Fibroblast of peridontal ligament (primary cell): ENCODE results near the gene COL4A1.

ENCODE experiments used
- DNase-seq: peaks from one replicate; pipeline ENCODE4 v3.0.0-alpha.2; 2010; ENCODE audit errors: extremely low read depth

COL4A1 gene

DNA sequence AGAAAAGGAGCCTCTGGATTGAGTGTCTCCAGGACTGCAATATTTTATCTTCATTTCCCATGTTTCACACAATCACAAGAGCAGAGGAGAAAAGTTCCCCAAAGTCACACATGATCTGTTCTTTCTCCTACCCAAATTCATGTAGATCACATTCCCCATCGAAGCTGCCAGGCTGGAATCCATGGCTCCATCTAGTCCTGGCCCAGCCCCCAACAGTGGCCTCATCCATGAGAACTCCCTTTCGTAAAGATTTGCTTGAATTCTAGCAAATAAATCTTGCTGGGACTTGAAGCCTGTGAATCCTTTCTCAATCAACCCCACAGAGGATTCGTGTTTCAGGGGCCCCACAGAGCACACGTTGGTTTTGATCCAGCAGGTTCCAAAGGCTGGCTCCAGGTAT lies 109.5 kb downstream of the COL4A1 start:
- no peak for DNase-seq

DNA sequence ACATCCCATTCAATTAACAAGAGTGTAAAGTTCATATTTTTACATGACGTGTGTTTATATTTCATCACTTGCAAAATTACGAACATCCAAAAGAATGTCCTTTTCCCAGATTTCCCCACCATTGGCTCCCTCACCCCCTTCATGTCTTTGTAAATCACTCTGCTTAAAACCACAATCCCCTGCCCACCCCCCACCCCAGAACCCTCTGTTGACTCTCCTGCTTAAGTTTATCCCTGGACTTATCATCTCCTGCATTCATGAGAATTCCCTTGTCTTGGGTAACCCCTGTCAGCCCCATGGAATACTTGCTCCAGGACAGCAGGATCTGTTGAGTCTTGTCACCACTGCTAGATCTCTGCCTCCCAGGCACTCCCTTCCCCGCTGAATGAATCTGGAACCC lies 109.9 kb downstream of the COL4A1 start:
- peak; percentile 29 for DNase-seq

DNA sequence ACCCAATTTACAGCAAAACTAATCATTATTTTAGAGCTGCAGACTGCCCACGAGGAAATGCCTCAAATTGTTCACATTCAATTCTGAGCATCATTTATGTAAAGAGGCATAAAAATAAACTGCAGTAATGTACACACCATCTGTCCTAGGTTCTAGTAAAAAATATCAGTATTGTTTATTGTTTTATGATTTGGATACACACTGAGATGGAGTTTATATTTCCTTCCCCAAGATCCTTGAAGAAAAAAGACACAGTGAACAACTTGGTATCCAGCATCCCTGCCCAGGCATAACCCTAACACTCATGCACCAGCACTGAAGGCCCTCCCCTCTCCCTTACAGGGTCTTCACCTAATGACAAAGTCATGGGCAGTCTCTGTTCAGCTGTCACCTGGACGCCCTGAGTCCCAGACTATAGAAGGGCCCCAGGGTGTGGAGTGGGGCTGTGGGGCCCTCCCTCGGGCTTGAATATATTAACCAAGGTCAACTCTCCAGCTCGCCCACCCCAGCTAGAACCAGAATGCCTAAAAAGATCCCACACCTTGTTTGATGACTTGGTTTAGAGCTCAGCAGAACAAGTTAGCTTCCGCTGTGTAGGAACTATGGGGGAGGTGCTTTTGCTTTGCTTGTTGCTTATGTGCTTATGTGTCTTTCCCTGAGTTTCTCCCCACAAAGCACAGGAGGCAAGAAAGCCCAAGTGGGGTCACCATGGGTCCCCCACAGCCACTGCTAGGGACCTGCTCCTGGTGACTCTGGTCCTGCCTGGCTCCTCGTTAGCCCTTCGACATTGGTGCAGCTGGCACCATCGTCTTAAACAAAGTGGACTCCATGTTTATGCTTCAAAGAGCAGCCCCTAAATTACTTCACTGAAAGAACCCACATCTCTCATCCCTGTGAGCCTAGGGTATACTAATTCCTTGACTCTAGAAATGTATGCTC lies 111.1 kb downstream of the COL4A1 start:
- no peak for DNase-seq

DNA sequence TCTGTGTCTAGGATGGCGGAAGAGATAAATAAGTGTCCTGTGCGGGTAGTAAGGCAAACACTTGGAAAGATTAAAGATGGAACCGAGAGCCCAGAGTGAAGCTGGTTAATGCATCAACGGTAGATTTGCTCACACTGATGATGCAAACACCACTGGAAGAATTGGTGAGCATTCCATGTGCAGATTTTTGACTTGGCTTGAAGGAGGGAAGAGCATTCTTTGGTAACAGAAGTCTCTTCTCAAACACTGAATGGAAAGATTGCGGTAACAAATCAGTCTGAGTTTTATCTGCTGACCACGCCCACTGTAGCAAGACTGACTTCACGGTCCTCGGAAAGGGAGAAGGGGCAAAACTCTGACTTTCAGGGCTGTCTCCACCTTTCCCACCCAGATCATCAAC lies 112.5 kb downstream of the COL4A1 start:
- DNase-seq: no peak

DNA sequence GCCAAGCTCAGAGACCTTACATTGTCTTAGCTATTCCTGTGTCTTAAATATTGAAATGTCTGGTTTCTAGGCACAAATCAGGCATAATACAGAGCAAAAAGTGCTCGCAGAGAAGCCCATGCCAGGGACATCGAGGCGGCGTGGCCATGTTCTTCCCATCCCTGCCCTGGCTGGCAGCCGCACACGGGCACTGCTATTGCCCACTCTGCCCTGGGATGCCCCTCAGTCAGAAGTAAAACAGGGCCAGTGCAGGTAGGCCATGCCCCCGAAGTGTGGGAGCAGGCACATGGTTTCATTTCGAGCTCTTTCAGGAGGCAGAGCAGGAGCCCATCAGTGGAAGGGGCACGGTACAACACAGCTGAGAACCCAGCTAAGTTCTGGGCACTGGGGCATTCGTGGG lies 113.5 kb downstream of the COL4A1 start:
- DNase-seq: no peak

DNA sequence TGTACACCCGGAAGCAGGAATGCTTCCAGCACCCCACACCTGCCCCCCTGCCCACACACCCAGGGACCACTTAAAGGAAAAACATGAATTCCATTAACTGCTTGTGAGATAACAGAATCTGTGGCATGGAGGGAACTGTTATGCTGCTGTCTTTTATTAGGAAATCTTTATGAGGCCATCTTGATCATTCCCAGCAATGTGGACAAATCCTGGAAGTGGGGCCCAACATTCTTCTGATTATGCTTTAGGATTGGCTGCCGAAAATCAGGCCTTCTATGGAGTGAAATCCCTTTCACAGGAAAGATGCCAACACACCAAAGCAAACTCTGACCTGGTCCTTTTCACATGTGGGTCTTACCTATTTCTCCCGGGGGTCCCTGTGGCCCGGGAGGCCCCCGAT lies 114.5 kb downstream of the COL4A1 start:
- no peak for DNase-seq

DNA sequence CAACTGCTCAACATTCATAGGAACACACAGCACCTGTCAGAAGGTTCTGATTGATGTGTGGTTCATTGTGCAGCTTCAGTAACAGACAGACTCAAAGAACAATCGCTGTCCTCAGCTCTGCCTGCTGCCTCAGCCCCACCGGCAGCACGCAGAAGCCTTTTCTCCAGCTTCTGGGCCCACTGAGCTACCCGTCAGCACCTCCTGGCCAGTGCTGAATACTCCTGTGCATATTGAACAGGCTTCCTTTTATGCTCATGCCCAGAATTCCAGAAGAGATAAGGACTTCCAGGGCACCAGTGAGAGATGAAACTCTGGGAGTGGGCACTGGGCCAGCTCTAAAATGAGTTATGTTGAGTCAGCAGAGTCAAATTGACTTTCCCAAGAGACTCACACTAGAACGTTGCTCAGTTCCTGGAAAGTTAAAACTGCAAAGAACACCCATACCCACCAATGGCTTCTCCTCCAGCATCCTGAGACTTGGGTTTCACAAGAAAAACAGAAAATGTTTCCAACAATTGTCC lies 119.3 kb downstream of the COL4A1 start:
- DNase-seq: peak; percentile 72

DNA sequence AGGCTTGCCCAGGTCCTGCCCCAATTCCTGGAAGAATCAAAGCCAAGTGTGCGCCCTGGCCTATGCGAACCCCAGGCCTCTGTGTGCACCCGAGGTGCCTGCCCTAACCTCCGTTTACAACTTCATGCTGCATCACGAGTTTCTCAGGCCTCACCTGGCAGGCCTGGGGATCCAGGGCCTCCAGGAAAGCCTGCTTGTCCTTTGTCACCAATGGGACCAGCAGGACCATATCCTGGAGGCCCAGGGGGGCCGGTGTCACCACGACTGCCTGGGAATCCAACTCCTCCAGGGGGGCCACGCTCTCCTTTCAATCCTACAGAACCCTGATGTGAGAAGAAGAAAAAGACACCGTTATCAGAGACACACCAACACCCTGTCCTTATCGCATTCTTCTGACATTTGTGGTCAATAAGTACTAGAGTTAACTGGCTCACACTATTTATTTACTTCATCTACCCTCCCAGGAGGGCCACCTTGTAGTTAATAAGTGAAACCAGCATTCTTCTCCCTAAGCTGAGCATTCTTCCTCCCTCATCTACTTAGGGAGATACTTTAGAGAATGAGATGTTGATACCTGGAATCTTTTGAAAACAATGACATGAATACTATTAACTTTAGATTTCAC lies 120.6 kb downstream of the COL4A1 start:
- no peak for DNase-seq

DNA sequence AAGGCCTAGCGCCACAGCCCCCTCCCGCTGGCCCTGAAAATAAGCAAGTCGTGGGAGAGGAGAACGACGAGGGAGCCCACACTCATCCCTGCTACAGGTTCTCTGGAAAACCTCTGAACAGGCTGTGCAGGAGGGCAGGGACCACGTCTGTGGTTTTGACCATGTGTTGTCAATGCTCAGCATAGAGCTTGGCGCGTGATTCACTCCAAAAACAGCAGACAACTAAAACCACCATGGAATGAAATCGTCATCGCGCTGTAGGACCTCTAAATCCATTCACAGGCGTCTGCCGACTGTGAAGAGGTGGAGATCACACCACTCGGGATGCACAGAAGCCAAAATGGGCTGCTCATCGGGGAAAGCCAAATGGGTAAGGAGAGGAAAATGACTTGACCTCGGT lies 121.3 kb downstream of the COL4A1 start:
- DNase-seq: no peak

DNA sequence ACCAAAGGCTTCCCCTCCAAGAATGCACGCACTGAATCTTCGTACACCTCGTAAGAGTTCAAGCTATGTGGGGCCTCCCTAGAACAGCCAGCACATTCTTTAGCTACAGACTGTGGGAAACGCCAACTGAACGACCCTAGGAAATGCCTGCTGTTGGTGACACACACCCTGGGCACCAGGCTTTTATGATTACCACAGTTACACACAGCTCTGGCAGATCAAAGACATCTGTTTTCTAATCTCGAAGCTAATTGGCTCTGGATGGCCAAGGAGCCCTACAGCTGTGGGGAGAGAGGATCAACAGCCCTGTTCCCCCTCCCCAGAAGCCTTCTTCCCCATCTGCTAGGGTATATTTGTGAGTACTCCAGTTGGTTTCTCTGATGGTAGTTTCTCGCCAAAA lies 123.0 kb downstream of the COL4A1 start:
- DNase-seq: no peak

DNA sequence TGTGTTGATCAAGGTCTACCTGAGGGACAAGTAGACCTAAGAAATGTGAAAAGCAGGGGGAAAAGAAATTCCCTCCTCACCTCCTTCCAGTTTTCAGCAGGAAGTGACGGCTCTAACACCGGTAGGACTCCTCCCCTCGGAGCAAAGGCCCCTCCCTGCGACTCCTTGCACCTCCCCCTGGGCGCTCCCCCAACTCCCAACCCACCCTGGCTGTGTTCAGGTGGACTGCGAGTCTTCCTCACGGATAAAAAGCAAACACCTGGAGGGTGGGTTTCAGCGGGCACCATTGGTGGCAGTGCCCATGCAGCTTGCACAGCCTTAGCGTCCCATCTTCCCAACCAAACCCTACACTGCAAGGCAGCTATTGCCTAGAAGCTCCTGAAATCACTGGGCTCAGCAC lies 124.5 kb downstream of the COL4A1 start:
- DNase-seq: no peak

DNA sequence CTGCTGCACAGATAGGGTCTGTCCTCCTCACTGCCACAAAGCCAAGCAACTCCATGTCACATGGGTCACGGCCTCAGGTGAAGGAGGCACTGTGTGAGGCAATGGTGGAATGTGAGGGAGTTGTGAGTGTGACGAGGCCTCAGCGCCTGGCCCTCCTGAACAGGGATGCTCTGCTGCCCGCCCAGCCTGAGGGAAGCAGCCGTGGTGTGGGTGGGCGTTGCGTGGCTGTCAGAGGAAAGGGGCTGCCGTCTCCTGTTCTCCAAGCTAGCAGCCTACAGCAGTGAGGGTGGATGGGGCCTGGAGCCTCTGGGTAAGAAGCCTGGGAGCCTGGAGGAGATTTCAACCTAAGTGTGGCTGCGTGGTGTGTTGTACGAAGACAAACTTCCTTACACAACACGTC lies 125.0 kb downstream of the COL4A1 start:
- DNase-seq: no peak

DNA sequence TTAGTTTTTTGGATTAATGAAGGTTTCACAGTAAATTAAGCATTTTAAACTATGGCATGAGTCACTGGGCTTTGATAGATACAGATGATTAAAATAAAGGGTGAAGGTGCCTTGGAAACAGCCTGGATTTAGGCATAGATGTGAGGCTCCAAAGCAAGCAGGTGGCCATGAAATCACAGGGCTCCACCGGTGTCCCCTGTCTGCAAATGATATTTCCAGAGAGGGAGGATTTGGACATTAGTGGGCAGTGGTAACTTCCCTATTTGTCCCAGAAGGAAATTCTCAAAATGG lies 127.2 kb downstream of the COL4A1 start:
- DNase-seq: no peak

DNA sequence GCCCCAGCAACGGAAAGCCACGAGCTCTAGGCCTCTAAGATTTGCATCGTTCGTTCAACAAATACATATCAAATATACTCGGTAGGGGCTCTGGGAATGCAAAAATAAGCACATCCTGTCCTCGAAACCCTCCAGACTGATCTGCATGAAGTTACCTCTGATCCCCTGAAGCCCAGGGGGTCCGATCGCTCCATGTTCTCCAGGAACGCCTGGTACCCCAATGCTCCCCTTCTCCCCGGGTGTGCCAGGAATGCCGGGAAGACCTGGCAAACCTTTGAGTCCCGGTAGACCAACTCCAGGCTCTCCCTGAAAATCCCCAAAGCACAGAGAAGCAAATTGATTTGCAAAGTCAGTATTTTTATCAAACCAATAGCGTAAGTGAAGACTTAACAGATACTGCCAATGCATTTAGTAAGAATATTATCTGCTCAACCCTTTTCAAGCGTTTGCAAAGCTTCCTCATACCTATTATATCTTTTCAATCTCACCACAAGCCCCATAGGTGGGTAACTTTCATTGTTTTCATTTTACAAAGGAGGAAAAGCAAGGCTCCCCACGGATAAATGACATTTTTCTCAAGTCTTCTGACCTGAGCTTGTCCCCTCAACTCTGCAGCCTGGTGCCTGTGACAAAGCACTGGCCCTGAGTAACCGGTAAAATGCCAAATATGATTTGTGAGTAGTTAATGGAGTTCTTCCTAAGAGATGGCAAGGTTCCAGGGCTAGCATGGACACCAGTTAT lies 127.7 kb downstream of the COL4A1 start:
- no peak for DNase-seq

DNA sequence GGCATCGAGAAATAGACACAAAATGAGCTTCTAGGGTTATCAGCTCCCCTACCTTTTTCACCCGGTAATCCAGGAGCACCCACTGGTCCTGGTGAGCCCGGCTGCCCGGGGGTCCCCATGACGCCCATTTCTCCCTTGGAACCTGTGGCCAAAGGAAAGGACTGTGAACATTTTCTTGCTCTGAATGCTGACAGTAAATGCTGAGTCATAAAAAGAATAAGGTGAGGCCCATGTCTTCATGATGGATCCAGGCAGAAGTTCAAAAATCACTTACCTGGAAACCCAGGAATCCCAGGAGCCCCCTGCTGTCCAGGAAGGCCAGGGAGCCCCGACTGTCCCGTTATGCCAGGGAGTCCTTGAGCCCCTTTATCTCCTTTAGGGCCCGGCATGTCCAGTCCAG lies 129.2 kb downstream of the COL4A1 start:
- no peak for DNase-seq

DNA sequence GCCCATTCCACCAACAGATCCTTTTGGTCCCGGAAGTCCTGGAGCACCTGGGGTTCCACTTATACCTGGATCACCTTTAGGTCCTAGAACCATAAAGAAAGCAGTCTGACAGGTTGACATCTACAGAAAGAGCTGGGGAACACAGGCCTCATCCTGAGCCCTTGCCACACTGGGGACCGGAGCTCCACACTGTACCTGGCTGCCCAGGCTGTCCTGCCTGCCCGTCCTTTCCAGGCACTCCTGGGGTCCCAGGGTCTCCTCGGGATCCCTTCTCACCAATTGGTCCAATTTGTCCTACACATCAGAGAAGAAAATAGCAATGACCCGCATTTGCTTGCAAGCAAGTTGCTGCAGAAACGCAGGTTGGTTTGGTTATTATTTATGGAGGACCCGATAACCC lies 130.5 kb downstream of the COL4A1 start:
- DNase-seq: no peak

DNA sequence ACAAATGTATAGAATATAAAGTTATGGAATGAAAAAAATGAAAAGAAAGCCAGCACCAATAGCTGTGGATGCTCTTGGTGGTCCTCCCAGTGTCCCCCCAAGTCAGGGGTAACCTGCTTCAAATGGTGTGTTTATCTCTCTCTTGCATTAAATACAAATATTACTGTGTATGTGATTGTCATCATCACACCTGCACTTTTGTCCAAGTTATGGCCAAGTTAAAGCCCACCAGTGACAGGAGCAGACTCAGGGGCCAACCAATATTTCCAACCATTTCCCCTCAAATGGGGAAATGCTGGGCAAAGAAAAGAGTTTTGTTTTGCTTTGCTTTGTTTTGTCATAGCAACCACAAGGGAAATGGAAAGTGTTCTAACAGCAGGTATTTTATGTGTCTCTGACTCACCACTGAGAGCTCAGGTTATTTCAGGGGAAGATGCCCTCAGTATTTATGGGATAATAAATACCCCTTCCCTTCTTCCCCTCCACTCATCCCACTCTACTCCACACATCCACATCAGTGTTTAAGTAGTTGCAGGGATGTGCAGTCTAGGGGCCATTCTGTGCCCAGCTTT lies 133.6 kb downstream of the COL4A1 start:
- no peak for DNase-seq

DNA sequence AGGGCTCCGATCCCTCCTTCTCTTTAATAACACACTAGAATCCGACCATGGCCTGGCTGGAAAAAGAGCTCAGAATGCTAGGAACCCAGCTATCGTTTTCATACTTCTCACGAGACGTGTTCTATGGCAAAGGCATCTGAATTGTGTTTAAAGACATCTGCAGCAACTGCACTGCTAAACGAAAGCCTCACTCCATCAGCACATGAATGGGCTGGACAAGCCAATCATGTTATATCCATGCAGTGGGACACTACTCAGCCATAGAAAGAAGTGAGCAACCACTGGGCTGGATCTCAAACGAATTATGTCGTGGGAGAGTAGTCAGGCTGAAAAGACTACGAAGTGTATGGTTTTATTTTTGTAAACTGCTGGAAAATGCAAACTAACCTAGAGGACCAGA lies 136.1 kb downstream of the COL4A1 start:
- DNase-seq: no peak

DNA sequence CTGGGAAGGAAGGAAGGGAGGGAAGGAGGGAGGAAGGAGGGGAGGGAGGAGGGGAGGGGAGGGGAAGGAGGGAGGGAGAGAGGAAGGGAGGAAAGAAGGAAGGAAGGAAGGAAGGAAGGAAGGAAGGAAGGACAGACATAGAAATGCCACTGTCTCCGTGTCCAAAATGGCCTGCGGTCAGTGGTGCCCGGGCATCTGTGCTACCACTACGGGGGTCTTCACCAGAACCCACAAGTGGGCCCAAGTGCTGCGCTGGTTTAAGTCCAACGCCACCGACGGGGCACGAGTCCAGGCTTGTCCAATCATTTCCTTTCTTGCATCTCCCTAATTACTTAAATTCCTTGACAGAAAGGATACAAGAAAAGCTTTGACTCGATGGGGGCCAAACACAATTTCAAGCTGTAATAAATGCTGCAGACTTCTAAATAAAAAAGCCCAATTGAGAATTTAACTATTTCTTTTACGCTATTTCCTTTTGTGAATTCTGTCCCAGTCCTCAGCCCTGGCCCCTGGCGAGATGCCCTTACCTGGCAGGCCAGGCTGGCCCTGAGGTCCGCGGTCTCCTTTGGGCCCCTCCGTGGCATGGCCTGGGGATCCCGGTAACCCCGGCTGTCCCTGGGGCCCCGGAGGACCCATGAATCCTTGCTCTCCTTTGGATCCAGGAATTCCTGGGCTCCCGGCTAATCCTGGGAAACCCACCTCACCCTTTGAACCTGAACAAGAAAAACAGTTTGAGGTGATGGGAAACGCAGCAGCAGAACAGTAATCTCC lies 136.8 kb downstream of the COL4A1 start:
- no peak for DNase-seq

DNA sequence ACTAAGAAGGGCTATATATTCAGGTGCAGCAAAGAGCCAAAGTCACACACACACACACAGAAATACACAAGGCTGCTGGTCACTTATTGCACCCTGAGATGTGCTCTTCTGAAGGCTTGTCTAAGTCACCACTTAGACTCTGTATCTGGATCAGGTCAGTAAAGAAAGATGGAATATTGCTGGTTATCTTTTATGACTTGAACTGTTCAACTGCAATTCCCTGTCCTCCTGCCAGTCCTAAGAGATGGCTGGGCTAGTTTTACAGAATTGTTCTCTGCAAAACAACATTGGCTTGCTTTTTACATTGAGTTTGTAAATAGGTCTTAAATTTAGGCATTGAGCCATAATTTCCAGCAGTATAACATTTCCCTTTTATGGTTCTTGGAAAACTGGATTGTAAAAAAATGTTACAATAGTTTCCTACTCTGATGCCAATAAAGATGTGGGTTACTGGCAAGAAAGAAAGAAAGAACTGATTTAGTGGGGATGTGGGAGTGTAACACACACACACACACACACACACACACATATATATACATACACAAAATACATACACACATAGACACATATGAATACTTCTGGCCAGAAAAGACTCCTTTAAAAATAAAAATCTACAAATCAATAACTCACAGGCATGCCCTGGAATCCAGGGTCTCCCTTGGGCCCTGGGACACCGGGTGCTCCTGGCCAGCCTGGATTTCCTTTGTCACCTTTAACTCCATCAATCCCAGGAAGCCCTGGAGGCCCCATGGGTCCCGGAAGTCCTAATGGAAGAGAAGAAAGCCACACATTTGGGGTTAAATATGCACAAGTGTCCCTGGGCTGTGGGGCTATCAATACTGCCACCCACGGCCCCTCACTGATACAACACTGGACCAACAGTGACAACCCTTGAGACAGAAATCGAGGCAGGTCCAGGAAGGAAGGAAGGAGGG lies 137.7 kb downstream of the COL4A1 start:
- peak; percentile 22 for DNase-seq
